ENCODE data around the gene TMEM150B. TPM values are rescaled to one million over a fixed set of nuclear protein-coding genes. Genes with fewer than 3 reads are reported as not detected.

TMEM150B gene
- total RNA-seq, 3 donors from 2014 or later (not counting 1 experiment from before 2014, with no cell fraction given): 0.87 to 2.1 TPM; not detected in 1

GRCh38 chr19:55297267-55297666 is 27.9 kb downstream of the TMEM150B start:
- Mint-ChIP-seq H3K27ac (no peak overlapping the region), H3K4me3 (no peak overlapping the region), H3K9me3 (no peaks in the 10 kb centered on the region), H3K27me3 (ENCODE audit: low read depth in 2 of 2) (no peaks in the 10 kb centered on the region), H3K36me3 (no peaks in the 10 kb centered on the region), H3K4me1 (peaks cover 0 to 12% of the 10 kb centered on the region in 2 donors)
- peaks cover 12% of the 10 kb centered on the region for H3K4me1 ChIP-seq (ENCODE audit: control insufficient read depth, insufficient read depth, low read length)
- H3K4me3 ChIP-seq (ENCODE audit: low read length): no peak overlapping the region
- H3K9me3 ChIP-seq (ENCODE audit: control insufficient read depth, insufficient read depth, low read length): no peaks in the 10 kb centered on the region
- ATAC-seq (no peak), DNase-seq (no peak)
- H3K27ac ChIP-seq (ENCODE audit: low read length): no peak overlapping the region
- H3K36me3 ChIP-seq (ENCODE audit: control insufficient read depth, insufficient read depth, low read length): no peaks in the 10 kb centered on the region
- intact Hi-C loops (cut with micrococcal nuclease): no loop called here
- WGBS (ENCODE audit: insufficient coverage): 79% methylated on average over 10 of the region's 10 CpGs
- no peaks in the 10 kb centered on the region for H3K27me3 ChIP-seq (ENCODE audit: control insufficient read depth, insufficient read depth, low read length)
- no peak for TF ChIP-seq CTCF (IDR thresholded peaks at IDR 0.05)

- H3K27ac Mint-ChIP-seq: no peak overlapping the region
- H3K27me3 ChIP-seq (ENCODE audit: control insufficient read depth, insufficient read depth, low read length): no peaks in the 10 kb centered on the region
- no peak overlapping the region for H3K4me3 ChIP-seq (ENCODE audit: low read length)
- DNase-seq (no peak), ATAC-seq (no peak)
- no peaks in the 10 kb centered on the region for H3K36me3 ChIP-seq (ENCODE audit: control insufficient read depth, insufficient read depth, low read length)
- no peak for TF ChIP-seq CTCF (IDR thresholded peaks at IDR 0.05)
- H3K4me1 Mint-ChIP-seq: peaks cover 5 to 6% of the 10 kb centered on the region in 2 donors
- no peak overlapping the region for H3K27ac ChIP-seq (ENCODE audit: low read length)
- H3K27me3 Mint-ChIP-seq (ENCODE audit: low read depth in 2 of 2): no peaks in the 10 kb centered on the region
- H3K36me3 Mint-ChIP-seq: no peaks in the 10 kb centered on the region
- no peaks in the 10 kb centered on the region for H3K9me3 Mint-ChIP-seq
- H3K4me1 ChIP-seq (ENCODE audit: control insufficient read depth, insufficient read depth, low read length): peaks cover 5% of the 10 kb centered on the region
- H3K9me3 ChIP-seq (ENCODE audit: control insufficient read depth, insufficient read depth, low read length): no peaks in the 10 kb centered on the region
- intact Hi-C loops (cut with micrococcal nuclease): no loop called here
- 98% methylated on average over 8 of the region's 9 CpGs for WGBS (ENCODE audit: insufficient coverage)
- H3K4me3 Mint-ChIP-seq: no peak overlapping the region
These were observed 35.9 kb downstream of the TMEM150B start for GRCh38 chr19:55289117-55289796.

- H3K27ac ChIP-seq (ENCODE audit: low read length): no peak overlapping the region
- H3K4me3 Mint-ChIP-seq: no peak overlapping the region
These were observed 37.6 kb downstream of the TMEM150B start for GRCh38 chr19:55287361-55288079.

More at GRCh38 chr19:55287361-55288079, 37.6 kb downstream of the TMEM150B start:
- H3K36me3 Mint-ChIP-seq: no peaks in the 10 kb centered on the region
- no peaks in the 10 kb centered on the region for H3K9me3 Mint-ChIP-seq
- WGBS (ENCODE audit: insufficient coverage): 94% methylated on average over 21 of the region's 21 CpGs
- peaks cover 13 to 16% of the 10 kb centered on the region in 2 donors for H3K4me1 Mint-ChIP-seq
- ATAC-seq (no peak), DNase-seq (no peak)
- Histone ChIP-seq H3K36me3 (ENCODE audit: control insufficient read depth, insufficient read depth, low read length) (no peaks in the 10 kb centered on the region), H3K9me3 (ENCODE audit: control insufficient read depth, insufficient read depth, low read length) (no peaks in the 10 kb centered on the region), H3K4me1 (ENCODE audit: control insufficient read depth, insufficient read depth, low read length) (peaks cover 10% of the 10 kb centered on the region), H3K27me3 (ENCODE audit: control insufficient read depth, insufficient read depth, low read length) (no peaks in the 10 kb centered on the region), H3K4me3 (ENCODE audit: low read length) (no peak overlapping the region)
- H3K27me3 Mint-ChIP-seq (ENCODE audit: low read depth in 2 of 2): peaks cover 0 to 7% of the 10 kb centered on the region in 2 donors
- intact Hi-C loops (cut with micrococcal nuclease): no loop called here
- no peak overlapping the region for H3K27ac Mint-ChIP-seq
- no peak for TF ChIP-seq CTCF (IDR thresholded peaks at IDR 0.05)

All from natural killer cell (primary cell).